Body of pancreas (tissue), 4 donors: Measurements from ENCODE around the gene EPHB2.

Experiments
- CTCF ChIP-seq, 7 experiments: fragments of 450-650 bp in 4 of 7; fragments of 200-600 bp in 3 of 7; sonication (generic) in 3 of 7; IDR thresholded peaks; one replicate each; pipeline ENCODE4 v1.5.1; 2016 to 2019; ENCODE audit warnings: antibody characterized with exemption in 7 of 7
- POLR2A ChIP-seq, 3 donors: fragments of 450-650 bp; IDR thresholded peaks; one replicate each; pipeline ENCODE4 v1.6.1; 2016; ENCODE audit warnings: antibody characterized with exemption in 3 of 3, mild to moderate bottlenecking in 2 of 3

DNA sequence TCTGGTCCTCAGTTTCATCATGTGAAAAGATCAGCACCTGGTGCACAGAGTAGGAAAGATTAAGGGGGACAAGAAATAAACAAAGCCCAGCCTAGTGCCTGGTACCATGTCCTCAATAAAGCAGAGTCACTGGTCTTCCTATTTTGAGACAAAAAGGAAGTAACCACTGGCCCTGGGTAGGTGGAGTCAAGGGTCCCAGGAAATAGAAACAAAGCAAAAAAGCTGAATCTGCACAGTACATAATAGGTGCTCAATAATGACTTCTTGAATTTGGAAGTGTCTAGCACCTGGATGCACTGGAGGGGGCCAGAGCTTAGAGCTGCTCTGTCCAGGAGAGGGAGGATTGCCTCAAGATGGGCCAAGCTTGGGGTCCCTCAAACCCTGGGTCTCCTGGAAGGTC is 1.9 kb upstream of the EPHB2 start:
- TF ChIP-seq CTCF (IDR thresholded peaks at IDR 0.05): no peak
- TF ChIP-seq POLR2A (IDR thresholded peaks at IDR 0.05): no peak
